Measurements from ENCODE around the gene TOMM6. TPM values are rescaled to one million over a fixed set of nuclear protein-coding genes. Genes with fewer than 3 reads are reported as not detected.

TOMM6 gene
- total RNA-seq, 1 experiment from 2014 or later: 197 TPM

- Histone ChIP-seq H3K9me3 (ENCODE audit: low read depth, low read length, poor library complexity, severe bottlenecking) (no peaks in the 10 kb centered on the region), H3K4me1 (ENCODE audit: insufficient read depth, low read length, poor library complexity, severe bottlenecking) (no peaks in the 10 kb centered on the region), H3K4me3 (ENCODE audit: low read depth, low read length, poor library complexity, severe bottlenecking) (no peak overlapping the region), H3K27ac (ENCODE audit: low read depth, low read length, poor library complexity, severe bottlenecking) (no peak overlapping the region), H3K27me3 (replicated peaks; ENCODE audit: insufficient read depth, low read depth, low read length, poor library complexity) (no peaks in the 10 kb centered on the region), H3K36me3 (ENCODE audit: insufficient read depth, low read length, poor library complexity, severe bottlenecking) (no peaks in the 10 kb centered on the region)
- BruUV-seq (replicated peaks): no TSS peak
- ChIA-PET CTCF (interaction anchor here (1.2 kb wide), 1 partner anchor 14 kb away, joined by 5 read pairs; no protein-coding TSS in a partner anchor), POLR2A (ENCODE audit: low non-redundant PET) (no interaction called here)
- no peak for TF ChIP-seq EZH2 (IDR thresholded peaks at IDR 0.05; ENCODE audit: borderline replicate concordance, low read depth, low read length, poor library complexity, severe bottlenecking)
- TF ChIP-seq CTCF (conservative IDR thresholded peaks at IDR 0.05; ENCODE audit: low read depth, low read length): no peak
- intact Hi-C loops (cut with micrococcal nuclease; ENCODE audit: unreplicated experiment): no loop called here
- no peak for DNase-seq (ENCODE audit: low spot score)
These were observed 39.0 kb upstream of the TOMM6 start for GRCh38 chr6:41748542-41748941.

- no peaks in the 10 kb centered on the region for H3K4me1 ChIP-seq (ENCODE audit: insufficient read depth, low read length, poor library complexity, severe bottlenecking)
- TF ChIP-seq EZH2 (IDR thresholded peaks at IDR 0.05; ENCODE audit: borderline replicate concordance, low read depth, low read length, poor library complexity, severe bottlenecking): no peak
- no peak for TF ChIP-seq CTCF (conservative IDR thresholded peaks at IDR 0.05; ENCODE audit: low read depth, low read length)
- no peak for DNase-seq (ENCODE audit: low spot score)
- ChIA-PET CTCF (no interaction called here), POLR2A (ENCODE audit: low non-redundant PET) (no interaction called here)
- intact Hi-C loops (cut with micrococcal nuclease; ENCODE audit: unreplicated experiment): no loop called here
- no peaks in the 10 kb centered on the region for H3K27me3 ChIP-seq (replicated peaks; ENCODE audit: insufficient read depth, low read depth, low read length, poor library complexity)
- H3K9me3 ChIP-seq (ENCODE audit: low read depth, low read length, poor library complexity, severe bottlenecking): no peaks in the 10 kb centered on the region
- no peaks in the 10 kb centered on the region for H3K36me3 ChIP-seq (ENCODE audit: insufficient read depth, low read length, poor library complexity, severe bottlenecking)
- H3K27ac ChIP-seq (ENCODE audit: low read depth, low read length, poor library complexity, severe bottlenecking): no peak overlapping the region
- BruUV-seq (replicated peaks): no TSS peak
- no peak overlapping the region for H3K4me3 ChIP-seq (ENCODE audit: low read depth, low read length, poor library complexity, severe bottlenecking)
These were observed 37.1 kb upstream of the TOMM6 start for GRCh38 chr6:41750374-41750773.

- no TSS peak for BruUV-seq (replicated peaks)
- intact Hi-C loops (cut with micrococcal nuclease; ENCODE audit: unreplicated experiment): no loop called here
- Histone ChIP-seq H3K27me3 (replicated peaks; ENCODE audit: insufficient read depth, low read depth, low read length, poor library complexity) (no peaks in the 10 kb centered on the region), H3K9me3 (ENCODE audit: low read depth, low read length, poor library complexity, severe bottlenecking) (no peaks in the 10 kb centered on the region), H3K27ac (ENCODE audit: low read depth, low read length, poor library complexity, severe bottlenecking) (no peak overlapping the region), H3K4me3 (ENCODE audit: low read depth, low read length, poor library complexity, severe bottlenecking) (no peak overlapping the region), H3K4me1 (ENCODE audit: insufficient read depth, low read length, poor library complexity, severe bottlenecking) (no peaks in the 10 kb centered on the region), H3K36me3 (ENCODE audit: insufficient read depth, low read length, poor library complexity, severe bottlenecking) (no peaks in the 10 kb centered on the region)
- POLR2A ChIA-PET (ENCODE audit: low non-redundant PET): no interaction called here
- CTCF ChIA-PET: no interaction called here
- no peak for TF ChIP-seq EZH2 (IDR thresholded peaks at IDR 0.05; ENCODE audit: borderline replicate concordance, low read depth, low read length, poor library complexity, severe bottlenecking)
- TF ChIP-seq CTCF (conservative IDR thresholded peaks at IDR 0.05; ENCODE audit: low read depth, low read length): no peak
- DNase-seq (ENCODE audit: low spot score): no peak
These were observed 31.6 kb upstream of the TOMM6 start for GRCh38 chr6:41755895-41756294.

All from A673 (cell line).